ENCODE data around the gene RNF151. TPM values are rescaled to one million over a fixed set of nuclear protein-coding genes. Genes with fewer than 3 reads are reported as not detected.

RNF151 gene
- total RNA-seq, 1 experiment from 2014 or later = 0.28 TPM

DNA sequence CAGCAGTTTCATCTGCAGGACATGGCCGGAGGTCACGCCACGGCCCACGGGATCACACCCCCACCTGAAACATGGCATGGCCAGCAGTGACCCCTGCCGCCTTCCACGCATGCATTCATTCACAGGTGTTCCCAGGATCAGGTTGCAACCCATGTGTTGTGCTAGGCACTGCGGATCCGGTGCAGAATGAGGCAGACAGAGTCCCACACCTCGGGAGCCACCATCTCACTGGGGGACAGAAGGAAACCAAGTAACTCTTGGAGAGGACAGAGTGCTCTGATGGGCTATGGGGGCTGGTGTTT is 19.3 kb upstream of the RNF151 start:
- Mint-ChIP-seq H3K4me1 (peaks cover 10 to 15% of the 10 kb centered on the region in 2 experiments), H3K27ac (peak overlapping the region in 1 of 3 experiments; percentile 40; a peak in 2 of 7 replicates), H3K4me3 (no peak overlapping the region), H3K36me3 (ENCODE audit: insufficient read depth in 1 of 3, low read depth in 3 of 3) (no peaks in the 10 kb centered on the region; a peak in 1 of 7 replicates), H3K9me3 (peaks cover 0 to 3% of the 10 kb centered on the region in 2 experiments; a peak in 1 of 5 replicates), H3K27me3 (ENCODE audit: low read depth) (peaks cover 1% of the 10 kb centered on the region; the same call in 1 of the 2 replicates)
- Histone ChIP-seq H3K79me1 (ENCODE audit: insufficient read depth, low read depth, low read length, poor library complexity, severe bottlenecking) (no peaks in the 10 kb centered on the region), H3K79me2 (ENCODE audit: insufficient read depth, low read length) (no peaks in the 10 kb centered on the region), H2BK120ac (ENCODE audit: low read depth, low read length, poor library complexity, severe bottlenecking) (no peak overlapping the region), H3K9me3 (ENCODE audit: control insufficient read depth, low read depth, low read length) (no peaks in the 10 kb centered on the region), H3K27me3 (ENCODE audit: insufficient read depth, low read length) (no peaks in the 10 kb centered on the region), H3K4me2 (ENCODE audit: insufficient read depth, insufficient read length, low read length) (no peak overlapping the region), H3K23me2 (ENCODE audit: insufficient read length, low read depth, low read length, poor library complexity, severe bottlenecking) (peaks cover 5% of the 10 kb centered on the region), H3K9ac (ENCODE audit: extremely low read depth, insufficient read length, low read length) (no peak overlapping the region), H3K56ac (ENCODE audit: insufficient read length, low read depth, low read length) (no peak overlapping the region), H3K4me1 (ENCODE audit: insufficient read depth, low read length) (peaks cover 2% of the 10 kb centered on the region; the same call in 1 of the 2 replicates), H2BK12ac (ENCODE audit: insufficient read length, low read depth, low read length) (no peak overlapping the region), H3T11ph (ENCODE audit: low read length) (no peak overlapping the region), H3K14ac (ENCODE audit: insufficient read depth, low read length) (no peak overlapping the region), H2AK5ac (ENCODE audit: insufficient read length, low read length) (no peak overlapping the region), H3K23ac (ENCODE audit: insufficient read length, low read depth, low read length) (no peak overlapping the region), H4K20me1 (ENCODE audit: control insufficient read depth, insufficient read depth, insufficient read length) (no peaks in the 10 kb centered on the region), H2BK20ac (ENCODE audit: low read depth, low read length, poor library complexity, severe bottlenecking) (no peak overlapping the region), H4K8ac (replicated peaks; ENCODE audit: insufficient read length, low read depth, low read length) (no peak overlapping the region), H4K91ac (ENCODE audit: insufficient read length, low read depth, low read length) (no peak overlapping the region), H3K27ac (ENCODE audit: insufficient read length, low read depth, low read length) (no peak overlapping the region), H2BK5ac (ENCODE audit: insufficient read length, low read length) (no peak overlapping the region), H4K5ac (ENCODE audit: insufficient read length, low read depth, low read length) (no peak overlapping the region), H3K18ac (ENCODE audit: insufficient read length, low read depth, low read length) (no peak overlapping the region), H2BK15ac (ENCODE audit: low read depth, low read length) (no peak overlapping the region), H2AFZ (ENCODE audit: low read length) (no peak overlapping the region), H3K4ac (ENCODE audit: low read depth, low read length) (no peak overlapping the region)
- TF ChIP-seq CTCF (conservative IDR thresholded peaks at IDR 0.05) = no peak
- WGBS (ENCODE audit: extremely low coverage, insufficient read length, low lambda C conversion rate) = no CpG with 5 or more reads among the region's 9 CpGs
- DNase-seq = no peak

Data from H9 (cell line).